A673 (cell line): ENCODE results near the gene KEAP1. TPM values are rescaled to one million over a fixed set of nuclear protein-coding genes. Genes with fewer than 3 reads are reported as not detected.

Experiments used
- BruUV-seq: library from RNA; stranded (reverse); fragments of 400-500 nt; replicated peaks from 2 replicates; lab custom pipeline; 2021; lab: Mats Ljungman, UMichigan
- CTCF ChIA-PET: fragments of 300-600 bp; sonication (Branson Sonifier 250); formaldehyde crosslinking; loops from one replicate; lab custom pipeline; 2022; ENCODE audit warnings: antibody characterized with exemption; lab: Charles Lee
- POLR2A ChIA-PET: fragments of 300-600 bp; sonication (Branson Sonifier 250); formaldehyde crosslinking; loops from one replicate; lab custom pipeline; 2022; ENCODE audit warnings: antibody characterized with exemption; ENCODE audit not compliant: low non-redundant PET; lab: Charles Lee
- DNase-seq: peaks from one replicate; pipeline ENCODE4 v3.0.0-alpha.2; 2015; ENCODE audit warnings: low spot score
- H3K27ac ChIP-seq: fragments of 200-600 bp; sonication (generic); 2 replicates; pipeline ENCODE4 v1.5.1; 2016; ENCODE audit warnings: mixed run types, low read depth, mild to moderate bottlenecking, mixed read lengths, antibody characterized with exemption, low read length; ENCODE audit not compliant: poor library complexity, severe bottlenecking
- H3K27me3 ChIP-seq: fragments of 200-600 bp; sonication (generic); replicated peaks from 2 replicates; pipeline ENCODE4 v1.6.1; 2017; ENCODE audit warnings: mixed run types, low read depth, mild to moderate bottlenecking, mixed read lengths, antibody characterized with exemption, low read length; ENCODE audit not compliant: insufficient read depth, poor library complexity
- H3K36me3 ChIP-seq: fragments of 200-600 bp; sonication (generic); 2 replicates; pipeline ENCODE4 v1.6.1; 2016; ENCODE audit warnings: mixed run types, mild to moderate bottlenecking, mixed read lengths, antibody characterized with exemption, low read length; ENCODE audit not compliant: insufficient read depth, poor library complexity, severe bottlenecking
- H3K4me1 ChIP-seq: fragments of 200-600 bp; sonication (generic); 2 replicates; pipeline ENCODE4 v1.6.1; 2017; ENCODE audit warnings: mixed run types, mild to moderate bottlenecking, mixed read lengths, antibody characterized with exemption, low read length; ENCODE audit not compliant: insufficient read depth, poor library complexity, severe bottlenecking
- H3K4me3 ChIP-seq: fragments of 200-600 bp; sonication (generic); 2 replicates; pipeline ENCODE4 v1.5.1; 2016; ENCODE audit warnings: low read depth, mixed run types, mild to moderate bottlenecking, mixed read lengths, low read length; ENCODE audit not compliant: poor library complexity, severe bottlenecking
- H3K9me3 ChIP-seq: fragments of 200-600 bp; sonication (generic); 2 replicates; pipeline ENCODE4 v1.6.1; 2016; ENCODE audit warnings: mixed run types, low read depth, mild to moderate bottlenecking, mixed read lengths, antibody characterized with exemption, low read length; ENCODE audit not compliant: poor library complexity, severe bottlenecking
- CTCF ChIP-seq: fragments of 300-800, 200-600 bp; sonication (generic); conservative IDR thresholded peaks from 2 replicates; pipeline ENCODE4 v1.5.1; 2017; ENCODE audit warnings: low read depth, mild to moderate bottlenecking, antibody characterized with exemption, low read length, moderate library complexity, mixed read lengths
- EZH2 ChIP-seq: fragments of 200-600 bp; sonication (generic); IDR thresholded peaks from 2 replicates; pipeline ENCODE4 v1.6.1; 2017; ENCODE audit warnings: borderline replicate concordance, low read depth, mild to moderate bottlenecking, mixed read lengths, antibody characterized with exemption, low read length; ENCODE audit not compliant: poor library complexity, severe bottlenecking
- intact Hi-C: fragments of 100-400 bp; cut with micrococcal nuclease; formaldehyde crosslinking; loops from one replicate; pipeline ENCODE4 v1.10.0; 2022; ENCODE audit not compliant: unreplicated experiment
- total RNA-seq: library from RNA; stranded (reverse); gene quantifications from 2 replicates; pipeline ENCODE4 v1.2.3, GENCODE V29; 2021

Gene KEAP1
- total RNA-seq, 1 experiment from 2014 or later: 112 TPM

- ChIA-PET POLR2A (no interaction called here), CTCF (no interaction called here)
- no peaks in the 10 kb centered on the region for H3K9me3 ChIP-seq
- no peak for DNase-seq
- no TSS peak for BruUV-seq
- no peak overlapping the region for H3K4me3 ChIP-seq
- peaks cover 4% of the 10 kb centered on the region for H3K4me1 ChIP-seq
- no peak overlapping the region for H3K27ac ChIP-seq
- no peak for TF ChIP-seq CTCF
- TF ChIP-seq EZH2: no peak
- intact Hi-C loops: no loop called here
- no peaks in the 10 kb centered on the region for H3K36me3 ChIP-seq
- no peaks in the 10 kb centered on the region for H3K27me3 ChIP-seq
These were observed 35.2 kb upstream of the KEAP1 start for GRCh38 chr19:10538204-10538983.

GRCh38 chr19:10537668-10538067, 34.5 kb upstream of the KEAP1 start:
- DNase-seq: no peak
- CTCF ChIA-PET: no interaction called here
- H3K27me3 ChIP-seq: no peaks in the 10 kb centered on the region
- H3K36me3 ChIP-seq: no peaks in the 10 kb centered on the region
- H3K4me1 ChIP-seq: no peaks in the 10 kb centered on the region
- H3K4me3 ChIP-seq: no peak overlapping the region
- POLR2A ChIA-PET: interaction anchor here (0.6 kb wide), 2 partner anchors 23 to 110 kb away, joined by 3 to 10 read pairs; no protein-coding TSS in a partner anchor
- H3K27ac ChIP-seq: no peak overlapping the region
- no peaks in the 10 kb centered on the region for H3K9me3 ChIP-seq
- no TSS peak for BruUV-seq
- intact Hi-C loops: no loop called here
- TF ChIP-seq EZH2 (no peak), CTCF (no peak)

- H3K4me3 ChIP-seq: no peak overlapping the region
- intact Hi-C loops: no loop called here
- H3K9me3 ChIP-seq: no peaks in the 10 kb centered on the region
- ChIA-PET CTCF (interaction anchor here (1.0 kb wide), 1 partner anchor 24 kb away, joined by 4 read pairs; no protein-coding TSS in a partner anchor), POLR2A (interaction anchor here (0.6 kb wide), 1 partner anchor 60 kb away, joined by 8 read pairs; no protein-coding TSS in a partner anchor)
- no peak for DNase-seq
- no TSS peak for BruUV-seq
- no peaks in the 10 kb centered on the region for H3K4me1 ChIP-seq
- TF ChIP-seq CTCF (no peak), EZH2 (no peak)
- no peak overlapping the region for H3K27ac ChIP-seq
- no peaks in the 10 kb centered on the region for H3K36me3 ChIP-seq
- H3K27me3 ChIP-seq: no peaks in the 10 kb centered on the region
These were observed 32.5 kb upstream of the KEAP1 start for GRCh38 chr19:10535613-10536012.
